ENCODE data around the gene C11orf68.

Gene C11orf68

DNA sequence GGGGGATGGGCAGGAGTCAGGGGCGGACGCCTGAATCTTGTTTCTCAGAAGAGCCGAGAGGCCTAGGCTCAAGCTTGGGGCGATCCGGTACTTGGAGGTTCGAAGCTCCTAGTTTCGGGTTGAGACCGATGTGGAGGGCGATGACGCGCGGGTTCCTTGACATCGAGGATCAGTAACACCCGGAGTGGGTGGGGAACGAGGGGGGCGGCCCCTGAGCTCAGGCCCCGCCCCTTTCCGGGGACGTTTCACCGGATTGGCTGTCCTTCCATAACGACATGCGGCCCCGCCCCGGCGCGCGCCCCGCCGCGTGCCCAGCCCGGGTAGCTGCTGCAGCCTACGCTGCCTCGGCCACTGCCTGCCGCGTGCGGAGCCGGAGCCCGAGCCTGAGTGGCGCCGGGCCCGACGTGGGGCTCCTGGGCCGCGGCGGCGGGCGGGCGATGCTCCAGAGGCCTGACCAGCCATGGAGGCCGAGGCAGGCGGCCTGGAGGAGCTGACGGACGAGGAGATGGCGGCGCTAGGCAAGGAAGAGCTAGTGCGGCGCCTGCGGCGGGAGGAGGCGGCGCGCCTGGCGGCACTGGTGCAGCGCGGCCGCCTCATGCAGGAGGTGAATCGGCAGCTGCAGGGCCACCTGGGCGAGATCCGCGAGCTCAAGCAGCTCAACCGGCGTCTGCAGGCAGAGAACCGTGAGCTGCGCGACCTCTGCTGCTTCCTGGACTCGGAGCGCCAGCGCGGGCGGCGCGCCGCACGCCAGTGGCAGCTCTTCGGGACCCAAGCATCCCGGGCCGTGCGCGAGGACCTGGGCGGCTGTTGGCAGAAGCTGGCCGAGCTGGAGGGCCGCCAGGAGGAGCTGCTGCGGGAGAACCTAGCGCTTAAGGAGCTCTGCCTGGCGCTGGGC, 28.3 kb downstream of the C11orf68 start, which contains the start of gene CCDC85B:
Gene CCDC85B (plus strand): TSS at position 350 of the 895 bp plus-strand sequence. CDS start 111 bp downstream, at position 461.
- peak; percentile 98 to 99 for DNase-seq (ENCODE audit: low read depth in 2 of 2)

GRCh38 chr11:65888163-65888814, 30.6 kb downstream of the C11orf68 start, which contains the start of gene FIBP:
Gene FIBP, minus strand, starts transcription at chr11:65888471. Its CDS starts 53 bp downstream, at chr11:65888418.
- DNase-seq (ENCODE audit: low read depth in 2 of 2), result peak; percentile 94

DNA sequence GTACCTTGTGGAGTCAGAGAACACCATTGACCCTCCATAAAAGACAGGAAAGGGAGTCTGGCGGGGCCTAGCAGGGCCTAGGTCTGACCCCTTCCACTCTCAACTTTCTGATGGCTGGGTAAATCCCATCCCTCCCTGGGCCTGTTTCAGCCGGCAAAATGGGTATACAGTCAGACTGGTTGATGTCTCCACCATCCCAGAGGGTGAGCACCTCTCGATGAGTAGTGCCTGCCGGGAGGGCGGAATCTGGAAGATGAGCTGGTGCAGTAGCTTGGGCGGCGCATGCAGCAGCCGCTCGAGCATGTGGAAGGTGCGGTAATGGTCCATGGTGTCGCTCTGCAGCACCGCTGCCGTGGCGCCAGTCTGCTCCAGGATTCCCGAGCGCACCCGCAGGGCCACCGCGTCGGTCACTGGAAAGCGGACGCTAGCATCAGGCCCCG, 31.1 kb downstream of the C11orf68 start:
- no peak for DNase-seq (ENCODE audit: low read depth in 2 of 2)

DNA sequence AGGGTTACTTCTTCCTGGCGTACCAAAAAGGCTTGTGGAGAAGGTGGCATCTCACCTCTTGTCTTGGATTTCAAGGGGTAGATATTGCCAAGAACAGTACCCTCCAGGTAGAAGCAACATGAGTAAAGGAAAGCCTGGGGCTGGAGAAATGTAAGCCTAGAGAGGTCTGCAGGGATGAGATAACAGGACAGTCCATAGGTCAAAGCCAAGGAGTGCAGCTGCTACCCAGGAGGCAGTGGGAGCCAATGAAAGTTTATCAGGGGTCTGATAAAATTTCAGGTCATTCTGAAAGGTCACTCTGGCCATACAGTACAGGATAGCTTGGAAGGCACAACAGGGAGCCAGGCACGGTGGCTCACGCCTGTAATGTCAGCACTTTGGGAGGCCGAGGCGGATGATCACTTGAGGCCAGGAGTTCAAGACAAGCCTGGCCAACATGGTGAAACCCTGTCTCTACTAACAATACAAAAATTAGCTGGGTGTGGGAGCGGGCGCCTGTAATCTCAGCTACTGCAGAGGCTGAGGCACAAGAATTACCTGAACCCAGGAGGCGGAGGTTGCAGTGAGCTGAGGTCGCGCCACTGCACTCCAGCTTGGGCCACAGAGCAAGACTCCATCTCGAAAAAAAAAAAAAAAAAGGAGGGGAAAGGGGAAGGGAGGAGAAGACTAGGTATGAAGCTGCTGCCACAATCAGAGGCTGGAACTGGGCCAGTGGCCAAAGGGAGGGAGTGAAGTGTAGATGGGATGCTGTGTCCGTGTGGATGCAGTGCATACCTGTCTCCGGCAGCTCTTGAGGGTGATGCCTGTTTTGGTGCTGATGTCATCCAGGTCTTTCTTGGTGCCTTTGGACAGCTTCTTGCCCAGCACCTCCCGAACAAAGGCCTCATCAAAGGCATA, 31.8 kb downstream of the C11orf68 start:
- no peak for DNase-seq (ENCODE audit: low read depth in 2 of 2)

- DNase-seq (ENCODE audit: low read depth in 2 of 2), result no peak
Observed at GRCh38 chr11:65885808-65886536, 32.9 kb downstream of the C11orf68 start.

GRCh38 chr11:65885231-65885630, 33.6 kb downstream of the C11orf68 start:
- no peak for DNase-seq (ENCODE audit: low read depth in 2 of 2)

DNA sequence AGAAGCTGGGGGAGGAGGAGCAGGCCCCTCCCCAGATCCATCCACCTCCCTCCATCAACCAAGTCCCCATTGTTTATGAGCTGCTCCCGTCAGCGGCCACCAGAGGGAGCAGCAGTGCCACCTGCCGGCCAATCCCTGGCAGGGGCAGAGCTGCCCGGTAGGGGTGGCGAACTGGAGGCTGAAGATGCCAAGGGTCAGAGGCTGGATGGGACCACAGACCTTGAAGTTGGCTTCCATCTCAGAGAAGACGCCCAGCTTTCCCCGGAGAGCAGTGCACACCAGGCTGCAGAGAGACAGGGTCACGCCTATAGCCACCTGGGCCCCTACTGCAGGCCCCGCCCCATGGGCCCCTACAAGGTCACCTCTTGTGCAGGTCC, 34.2 kb downstream of the C11orf68 start:
- DNase-seq (ENCODE audit: low read depth in 2 of 2), result peak in 1 of 2 donors; percentile 71

GRCh38 chr11:65883786-65884715, 34.8 kb downstream of the C11orf68 start:
- no peak for DNase-seq (ENCODE audit: low read depth in 2 of 2)

DNA sequence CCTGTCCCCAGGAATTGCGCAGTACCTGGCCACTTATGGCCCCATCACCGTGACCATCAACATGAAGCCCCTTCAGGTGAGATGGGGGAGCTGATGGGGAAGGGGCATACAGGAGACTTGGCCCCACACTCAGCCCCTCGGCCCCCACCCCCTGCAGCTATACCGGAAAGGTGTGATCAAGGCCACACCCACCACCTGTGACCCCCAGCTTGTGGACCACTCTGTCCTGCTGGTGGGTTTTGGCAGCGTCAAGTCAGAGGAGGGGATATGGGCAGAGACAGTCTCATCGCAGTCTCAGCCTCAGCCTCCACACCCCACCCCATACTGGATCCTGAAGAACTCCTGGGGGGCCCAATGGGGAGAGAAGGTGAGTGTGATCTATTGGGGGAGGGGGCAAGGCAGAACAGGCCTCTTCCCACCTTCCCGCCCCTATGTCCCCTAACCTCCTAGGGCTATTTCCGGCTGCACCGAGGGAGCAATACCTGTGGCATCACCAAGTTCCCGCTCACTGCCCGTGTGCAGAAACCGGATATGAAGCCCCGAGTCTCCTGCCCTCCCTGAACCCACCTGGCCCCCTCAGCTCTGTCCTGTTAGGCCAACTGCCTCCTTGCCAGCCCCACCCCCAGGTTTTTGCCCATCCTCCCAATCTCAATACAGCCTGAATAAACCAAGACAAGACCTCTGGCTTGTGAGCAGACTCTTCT, 35.7 kb downstream of the C11orf68 start:
- DNase-seq (ENCODE audit: low read depth in 2 of 2), result no peak

- no peak for DNase-seq (ENCODE audit: low read depth in 2 of 2)
Observed at GRCh38 chr11:65882120-65883057, 36.5 kb downstream of the C11orf68 start.

GRCh38 chr11:65880844-65881421, 37.9 kb downstream of the C11orf68 start:
- no peak for DNase-seq (ENCODE audit: low read depth in 2 of 2)

- no peak for DNase-seq (ENCODE audit: low read depth in 2 of 2)
Observed at GRCh38 chr11:65880027-65880426, 38.8 kb downstream of the C11orf68 start.

GRCh38 chr11:65879617-65880016, 39.2 kb downstream of the C11orf68 start, which contains the start of gene CTSW:
Gene CTSW, plus strand, starts transcription at chr11:65879837. Its CDS starts 18 bp downstream, at chr11:65879855.
- no peak for DNase-seq (ENCODE audit: low read depth in 2 of 2)

- DNase-seq (ENCODE audit: low read depth in 2 of 2), result peak; percentile 94 to 95
Observed at GRCh38 chr11:65873318-65874156, 45.3 kb downstream of the C11orf68 start.

DNA sequence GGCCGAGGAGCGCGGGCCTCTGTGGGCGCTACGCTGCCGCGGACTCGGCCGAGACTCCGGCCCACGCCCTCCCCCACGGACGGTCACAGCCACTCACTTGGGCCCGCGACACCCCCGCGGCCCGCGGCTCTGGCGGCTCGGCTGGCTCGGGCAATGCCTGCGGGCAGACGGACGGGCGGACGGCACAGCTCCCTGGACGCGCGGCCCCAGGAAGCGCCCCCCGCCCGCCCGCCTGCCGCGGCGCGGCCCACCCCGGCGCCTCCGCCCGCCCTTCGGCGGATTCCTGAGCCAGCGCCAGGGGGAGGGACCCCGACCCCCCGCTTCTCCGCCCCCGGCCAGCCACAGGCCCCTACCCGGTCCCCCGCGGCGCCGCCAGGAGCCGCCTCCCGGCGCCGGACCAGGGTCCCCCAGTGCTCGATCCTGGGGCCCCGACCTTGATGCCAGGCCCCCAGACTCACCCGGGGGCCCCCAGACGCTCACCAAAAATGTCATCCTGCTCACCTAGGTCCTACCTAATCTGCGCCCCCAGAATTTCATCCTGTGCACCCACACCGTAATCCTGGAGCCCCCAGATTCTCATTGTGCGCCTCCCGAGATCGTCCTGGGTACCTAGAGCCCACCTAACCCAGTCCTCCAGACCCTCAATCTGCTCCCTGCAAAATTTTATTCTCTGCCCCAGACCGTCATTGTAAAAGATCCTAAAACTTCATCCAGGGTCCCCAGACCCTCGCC, 46.1 kb downstream of the C11orf68 start, which contains the start of gene EFEMP2:
Gene EFEMP2 (minus strand): TSS at position 215 of the 732 bp plus-strand sequence. CDS start 446 bp downstream, outside the sequence.
- DNase-seq (ENCODE audit: low read depth in 2 of 2), result no peak

Measured in activated CD4-positive, alpha-beta T cell treated with anti-CD3 and anti-CD28 coated beads for 24 hours (primary cell).